ENCODE measurements around the gene CAGE1. TPM values are rescaled to one million over a fixed set of nuclear protein-coding genes. Genes with fewer than 3 reads are reported as not detected.

The CAGE1 gene
- total RNA-seq (under 1 TPM in 1 of 2 donors, not detected in 1; 0.15 TPM), polyA plus RNA-seq (not detected)
- long read RNA-seq, donor 1, partial matches to known transcripts: 37 of 44 reads
- long read RNA-seq, donor 1, other reads (novel, unspliced or antisense): 6 of 44 reads
- long read RNA-seq, donor 2: 0 reads
- long read RNA-seq, donor 3, partial matches to known transcripts: 35 of 35 reads
- long read RNA-seq, donor 3, other reads (novel, unspliced or antisense): 0 of 35 reads
- long read RNA-seq, donor 4: 0 reads
- long read RNA-seq, donor 5: 0 reads

- ATAC-seq (ENCODE audit: insufficient read depth, low FRiP score): peak; percentile 99
- peak; percentile 94 to 97 (median 96) for DNase-seq
- Histone ChIP-seq H3K9me3 (ENCODE audit: control insufficient read depth in 4 of 4, insufficient read depth in 3 of 4, low read length in 3 of 4) (no peaks in the 10 kb centered on the region), H3K4me1 (ENCODE audit: control insufficient read depth in 5 of 5, insufficient read depth in 5 of 5, low read length in 5 of 5) (peaks cover 0 to 23% (median 8%) of the 10 kb centered on the region in 5 donors), H3K4me3 (peak within 1 kb of the TSS; percentile 68), H3K9ac (ENCODE audit: insufficient read depth in 1 of 2, low read length in 2 of 2) (peak within 1 kb of the TSS; percentile 62 to 92), H3K27ac (ENCODE audit: low read depth in 1 of 2, low read length in 1 of 2) (peak within 1 kb of the TSS; percentile 59 to 95), H3K36me3 (ENCODE audit: control insufficient read depth in 4 of 4, insufficient read depth in 4 of 4, low read length in 4 of 4) (peaks cover 1 to 8% (median 6%) of the 10 kb centered on the region in 4 donors), H3K27me3 (ENCODE audit: control insufficient read depth in 3 of 3, insufficient read depth in 3 of 3, low read length in 2 of 3) (no peaks in the 10 kb centered on the region)
- WGBS, 2 donors: 0 to 1% methylated on average over 59 to 62 of the region's 62 CpGs
- TF ChIP-seq CTCF (IDR thresholded peaks at IDR 0.05; ENCODE audit: control extremely low read depth, extremely low read depth): no peak
These were observed at the start of gene CAGE1, which contains the start of gene RIOK1 for GRCh38 chr6:7389451-7390225. Gene CAGE1 (minus strand): TSS chr6:7389742. CDS start chr6:7387173, 2,569 bp downstream. Gene RIOK1 (plus strand): TSS chr6:7389808. CDS start chr6:7390003, 195 bp downstream.

GRCh38 chr6:7439228-7439627, 49.7 kb upstream of the CAGE1 start:
- H3K9ac ChIP-seq (ENCODE audit: insufficient read depth in 1 of 2, low read length in 2 of 2): no peak overlapping the region
- no peaks in the 10 kb centered on the region for H3K36me3 ChIP-seq (ENCODE audit: control insufficient read depth in 4 of 4, insufficient read depth in 4 of 4, low read length in 4 of 4)
- H3K27me3 ChIP-seq (ENCODE audit: control insufficient read depth in 3 of 3, insufficient read depth in 3 of 3, low read length in 2 of 3): no peaks in the 10 kb centered on the region
- no peak overlapping the region for H3K4me3 ChIP-seq
- H3K27ac ChIP-seq (ENCODE audit: low read depth in 1 of 2, low read length in 1 of 2): no peak overlapping the region
- DNase-seq (no peak), ATAC-seq (ENCODE audit: insufficient read depth, low FRiP score) (no peak)
- TF ChIP-seq CTCF (IDR thresholded peaks at IDR 0.05; ENCODE audit: control extremely low read depth, extremely low read depth): no peak
- no peaks in the 10 kb centered on the region for H3K4me1 ChIP-seq (ENCODE audit: control insufficient read depth in 5 of 5, insufficient read depth in 5 of 5, low read length in 5 of 5)
- 47 to 86% methylated on average over 3 of the region's 3 CpGs for WGBS, 2 donors
- H3K9me3 ChIP-seq (ENCODE audit: control insufficient read depth in 4 of 4, insufficient read depth in 3 of 4, low read length in 3 of 4): peaks cover 0 to 4% (median 0%) of the 10 kb centered on the region in 4 donors

DNA sequence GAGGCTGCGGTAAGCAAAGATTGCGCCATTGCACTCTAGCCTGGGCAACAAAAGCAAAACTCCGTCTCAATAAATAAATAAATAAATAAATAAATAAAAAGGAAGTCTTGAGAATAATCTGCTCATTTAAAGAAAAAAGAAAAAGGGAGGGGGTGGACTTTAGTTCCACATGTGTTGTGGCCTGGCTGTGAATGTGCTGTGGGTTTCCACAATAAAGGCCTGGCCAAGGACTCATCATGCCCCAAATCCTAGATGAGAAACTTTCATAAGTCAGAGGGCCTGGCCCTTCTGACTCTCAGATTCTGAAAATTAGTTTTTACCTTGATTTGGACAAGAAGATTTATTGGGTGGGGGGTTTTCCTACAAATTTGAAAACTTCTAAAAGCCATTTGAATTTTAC, 48.5 kb upstream of the CAGE1 start:
- no peak overlapping the region for H3K4me3 ChIP-seq

More for the DNA sequence above, 48.5 kb upstream of the CAGE1 start:
- Histone ChIP-seq H3K27ac (ENCODE audit: low read depth in 1 of 2, low read length in 1 of 2) (no peak overlapping the region), H3K9me3 (ENCODE audit: control insufficient read depth in 4 of 4, insufficient read depth in 3 of 4, low read length in 3 of 4) (peaks cover 0 to 4% (median 0%) of the 10 kb centered on the region in 4 donors), H3K4me1 (ENCODE audit: control insufficient read depth in 5 of 5, insufficient read depth in 5 of 5, low read length in 5 of 5) (no peaks in the 10 kb centered on the region), H3K27me3 (ENCODE audit: control insufficient read depth in 3 of 3, insufficient read depth in 3 of 3, low read length in 2 of 3) (no peaks in the 10 kb centered on the region), H3K36me3 (ENCODE audit: control insufficient read depth in 4 of 4, insufficient read depth in 4 of 4, low read length in 4 of 4) (no peaks in the 10 kb centered on the region), H3K9ac (ENCODE audit: insufficient read depth in 1 of 2, low read length in 2 of 2) (no peak overlapping the region)
- DNase-seq: no peak
- 93 to 98% methylated on average over 3 of the region's 3 CpGs for WGBS, 2 donors
- no peak for TF ChIP-seq CTCF (IDR thresholded peaks at IDR 0.05; ENCODE audit: control extremely low read depth, extremely low read depth)
- no peak for ATAC-seq (ENCODE audit: insufficient read depth, low FRiP score)
